ENCODE data around the gene MBD3L1.

The MBD3L1 gene

GRCh38 chr19:8884416-8884815, 52.2 kb downstream of the MBD3L1 start:
- no peak for TF ChIP-seq EP300 (IDR thresholded peaks at IDR 0.05; ENCODE audit: borderline replicate concordance)
- TF ChIP-seq MAX (IDR thresholded peaks at IDR 0.05): no peak
- no peak for TF ChIP-seq RAD21 (IDR thresholded peaks at IDR 0.05; ENCODE audit: low read depth)
- TF ChIP-seq TAF1 (IDR thresholded peaks at IDR 0.05; ENCODE audit: low read depth): no peak
- no peak for TF ChIP-seq YY1 (IDR thresholded peaks at IDR 0.05; ENCODE audit: low read depth)
- no peak for TF ChIP-seq CREB1 (IDR thresholded peaks at IDR 0.05; ENCODE audit: low read depth)
- no peak for TF ChIP-seq TCF12 (IDR thresholded peaks at IDR 0.05; ENCODE audit: low read depth)
- no peak for TF ChIP-seq REST (IDR thresholded peaks at IDR 0.05; ENCODE audit: low read depth)
- TF ChIP-seq FOXM1 (IDR thresholded peaks at IDR 0.05; ENCODE audit: borderline replicate concordance, low read depth): no peak
- no peak for TF ChIP-seq ZBTB7A (IDR thresholded peaks at IDR 0.05; ENCODE audit: low read depth)
- no peak for TF ChIP-seq CEBPB (IDR thresholded peaks at IDR 0.05)
- no peak for TF ChIP-seq EGR1 (IDR thresholded peaks at IDR 0.05)

GRCh38 chr19:8887364-8887763, 55.2 kb downstream of the MBD3L1 start:
- no peak for TF ChIP-seq TCF12 (IDR thresholded peaks at IDR 0.05; ENCODE audit: low read depth)
- TF ChIP-seq USF1 (IDR thresholded peaks at IDR 0.05): no peak
- TF ChIP-seq TAF1 (IDR thresholded peaks at IDR 0.05; ENCODE audit: low read depth): no peak
- no peak for TF ChIP-seq RAD21 (IDR thresholded peaks at IDR 0.05; ENCODE audit: low read depth)
- TF ChIP-seq FOXM1 (IDR thresholded peaks at IDR 0.05; ENCODE audit: borderline replicate concordance, low read depth): no peak
- TF ChIP-seq EP300 (IDR thresholded peaks at IDR 0.05; ENCODE audit: borderline replicate concordance): no peak
- no peak for TF ChIP-seq MAX (IDR thresholded peaks at IDR 0.05)
- no peak for TF ChIP-seq CEBPB (IDR thresholded peaks at IDR 0.05)
- TF ChIP-seq EGR1 (IDR thresholded peaks at IDR 0.05): no peak
- no peak for TF ChIP-seq YY1 (IDR thresholded peaks at IDR 0.05; ENCODE audit: low read depth)
- TF ChIP-seq ZBTB7A (IDR thresholded peaks at IDR 0.05; ENCODE audit: low read depth): no peak
- TF ChIP-seq TEAD4 (IDR thresholded peaks at IDR 0.05): no peak
- no peak for TF ChIP-seq NFIC (IDR thresholded peaks at IDR 0.05)
- no peak for TF ChIP-seq REST (IDR thresholded peaks at IDR 0.05; ENCODE audit: low read depth)
- no peak for TF ChIP-seq CREB1 (IDR thresholded peaks at IDR 0.05; ENCODE audit: low read depth)

- TF ChIP-seq REST (IDR thresholded peaks at IDR 0.05; ENCODE audit: low read depth) (no peak), ZBTB7A (IDR thresholded peaks at IDR 0.05; ENCODE audit: low read depth) (no peak), TCF12 (IDR thresholded peaks at IDR 0.05; ENCODE audit: low read depth) (no peak), YY1 (IDR thresholded peaks at IDR 0.05; ENCODE audit: low read depth) (no peak), EGR1 (IDR thresholded peaks at IDR 0.05) (no peak), RAD21 (IDR thresholded peaks at IDR 0.05; ENCODE audit: low read depth) (no peak), MAX (IDR thresholded peaks at IDR 0.05) (no peak), TEAD4 (IDR thresholded peaks at IDR 0.05) (no peak), FOXM1 (IDR thresholded peaks at IDR 0.05; ENCODE audit: borderline replicate concordance, low read depth) (no peak), TAF1 (IDR thresholded peaks at IDR 0.05; ENCODE audit: low read depth) (no peak), CREB1 (IDR thresholded peaks at IDR 0.05; ENCODE audit: low read depth) (no peak), CEBPB (IDR thresholded peaks at IDR 0.05) (no peak), USF1 (IDR thresholded peaks at IDR 0.05) (no peak)
Observed at GRCh38 chr19:8890260-8890659, 58.1 kb downstream of the MBD3L1 start.
